ENCODE results near the gene TRIM62.

DNA sequence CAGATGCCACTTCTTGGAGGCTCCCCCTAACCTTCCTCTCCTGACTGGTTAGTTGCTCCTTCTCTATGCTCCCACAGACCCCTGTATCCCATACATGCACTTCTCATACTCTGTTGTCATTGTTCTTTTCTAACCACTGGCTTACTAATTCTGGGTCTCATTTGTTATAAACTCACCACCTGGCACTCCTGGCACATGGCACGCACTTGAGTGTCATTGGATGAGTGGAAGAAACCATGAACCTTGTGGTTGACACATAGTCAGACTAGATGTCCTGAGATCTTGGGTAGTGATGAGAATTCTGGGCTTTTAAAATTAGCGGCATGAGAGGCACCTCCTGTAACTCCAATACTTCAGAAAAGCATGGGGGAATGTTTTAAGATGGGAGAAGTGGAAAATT lies 49.3 kb downstream of the TRIM62 start:
- TF ChIP-seq, protein P1, sequence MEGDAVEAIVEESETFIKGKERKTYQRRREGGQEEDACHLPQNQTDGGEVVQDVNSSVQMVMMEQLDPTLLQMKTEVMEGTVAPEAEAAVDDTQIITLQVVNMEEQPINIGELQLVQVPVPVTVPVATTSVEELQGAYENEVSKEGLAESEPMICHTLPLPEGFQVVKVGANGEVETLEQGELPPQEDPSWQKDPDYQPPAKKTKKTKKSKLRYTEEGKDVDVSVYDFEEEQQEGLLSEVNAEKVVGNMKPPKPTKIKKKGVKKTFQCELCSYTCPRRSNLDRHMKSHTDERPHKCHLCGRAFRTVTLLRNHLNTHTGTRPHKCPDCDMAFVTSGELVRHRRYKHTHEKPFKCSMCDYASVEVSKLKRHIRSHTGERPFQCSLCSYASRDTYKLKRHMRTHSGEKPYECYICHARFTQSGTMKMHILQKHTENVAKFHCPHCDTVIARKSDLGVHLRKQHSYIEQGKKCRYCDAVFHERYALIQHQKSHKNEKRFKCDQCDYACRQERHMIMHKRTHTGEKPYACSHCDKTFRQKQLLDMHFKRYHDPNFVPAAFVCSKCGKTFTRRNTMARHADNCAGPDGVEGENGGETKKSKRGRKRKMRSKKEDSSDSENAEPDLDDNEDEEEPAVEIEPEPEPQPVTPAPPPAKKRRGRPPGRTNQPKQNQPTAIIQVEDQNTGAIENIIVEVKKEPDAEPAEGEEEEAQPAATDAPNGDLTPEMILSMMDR (IDR thresholded peaks at IDR 0.05): no peak
- TF ChIP-seq POLR2A (IDR thresholded peaks at IDR 0.05) (no peak), POLR2AphosphoS5 (IDR thresholded peaks at IDR 0.05; ENCODE audit: insufficient read depth in 1 of 2, low read depth in 1 of 2) (no peak)

Measured in vagina (tissue), 2 donors.